ENCODE measurements around the gene TMEM141. TPM values are rescaled to one million over a fixed set of nuclear protein-coding genes. Genes with fewer than 3 reads are reported as not detected.
A peak's percentile ranks its signal among the peaks of the same experiment; 100 is the strongest.
"Not testable (repeated sequence)": the region's sequence is repeated elsewhere in the genome, so short reads cannot be mapped to it uniquely, and the experiment has no call there.

Gene TMEM141
- total RNA-seq, 1 experiment from 2014 or later: 64.1 TPM

DNA sequence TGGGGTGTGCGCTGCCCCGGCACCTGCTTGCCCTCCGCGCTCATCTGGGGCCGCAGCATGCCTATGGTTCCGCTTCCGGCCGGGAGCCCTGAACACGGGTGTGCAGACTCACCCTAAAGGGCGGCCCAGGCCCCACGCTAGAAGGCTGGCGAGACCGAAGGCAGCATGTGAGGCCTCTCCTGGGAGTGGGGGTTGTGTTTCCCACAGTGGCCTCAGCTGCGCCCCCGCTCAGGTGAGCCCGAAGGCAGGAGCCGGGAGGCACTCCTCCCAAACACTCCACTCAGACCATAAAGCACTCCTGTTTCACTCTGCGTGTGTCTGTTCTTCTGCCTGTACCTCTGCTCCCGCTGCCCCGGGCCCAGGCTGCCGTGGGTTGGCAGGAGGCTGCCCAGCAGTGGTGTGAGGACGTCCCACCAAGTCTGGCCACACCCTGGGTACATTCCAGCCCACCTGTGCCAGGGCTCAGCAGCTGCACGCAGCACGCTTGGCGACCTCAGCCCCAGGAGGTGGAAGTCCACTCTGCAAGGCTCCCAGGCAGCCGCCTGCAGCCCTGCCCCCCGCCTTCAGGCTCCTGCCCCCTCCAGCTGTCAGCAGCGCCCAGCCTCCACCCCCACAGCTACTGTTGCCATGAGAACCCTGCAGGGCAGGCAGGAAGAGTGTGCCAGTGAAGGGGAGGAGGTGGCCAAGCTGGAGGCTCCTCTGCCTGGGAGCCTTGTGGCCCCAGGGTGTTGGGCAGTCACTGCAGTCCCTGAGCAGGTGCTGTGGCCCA, 49.9 kb downstream of the TMEM141 start:
- Mint-ChIP-seq H3K4me3 (ENCODE audit: low read depth, unreplicated experiment) (no peak overlapping the region), H3K36me3 (ENCODE audit: insufficient read depth, unreplicated experiment) (peaks cover 25% of the 10 kb centered on the region), H3K27me3 (ENCODE audit: unreplicated experiment) (no peaks in the 10 kb centered on the region), H3K9me3 (ENCODE audit: low read depth, unreplicated experiment) (no peaks in the 10 kb centered on the region), H3K27ac (ENCODE audit: unreplicated experiment) (no peak overlapping the region), H3K4me1 (ENCODE audit: low read depth, unreplicated experiment) (peaks cover 8% of the 10 kb centered on the region)
- intact Hi-C loops (cut with micrococcal nuclease; ENCODE audit: unreplicated experiment): no loop called here
- BruUV-seq (replicated peaks): no TSS peak
- peak; percentile 54 for DNase-seq
- CTCF ChIA-PET: interaction anchor here (1.2 kb wide), 1 partner anchor 50 kb away, joined by 3 read pairs; no protein-coding TSS in a partner anchor
- TF ChIP-seq, protein P1, sequence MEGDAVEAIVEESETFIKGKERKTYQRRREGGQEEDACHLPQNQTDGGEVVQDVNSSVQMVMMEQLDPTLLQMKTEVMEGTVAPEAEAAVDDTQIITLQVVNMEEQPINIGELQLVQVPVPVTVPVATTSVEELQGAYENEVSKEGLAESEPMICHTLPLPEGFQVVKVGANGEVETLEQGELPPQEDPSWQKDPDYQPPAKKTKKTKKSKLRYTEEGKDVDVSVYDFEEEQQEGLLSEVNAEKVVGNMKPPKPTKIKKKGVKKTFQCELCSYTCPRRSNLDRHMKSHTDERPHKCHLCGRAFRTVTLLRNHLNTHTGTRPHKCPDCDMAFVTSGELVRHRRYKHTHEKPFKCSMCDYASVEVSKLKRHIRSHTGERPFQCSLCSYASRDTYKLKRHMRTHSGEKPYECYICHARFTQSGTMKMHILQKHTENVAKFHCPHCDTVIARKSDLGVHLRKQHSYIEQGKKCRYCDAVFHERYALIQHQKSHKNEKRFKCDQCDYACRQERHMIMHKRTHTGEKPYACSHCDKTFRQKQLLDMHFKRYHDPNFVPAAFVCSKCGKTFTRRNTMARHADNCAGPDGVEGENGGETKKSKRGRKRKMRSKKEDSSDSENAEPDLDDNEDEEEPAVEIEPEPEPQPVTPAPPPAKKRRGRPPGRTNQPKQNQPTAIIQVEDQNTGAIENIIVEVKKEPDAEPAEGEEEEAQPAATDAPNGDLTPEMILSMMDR (IDR thresholded peaks at IDR 0.05; ENCODE audit: unreplicated experiment): no peak

DNA sequence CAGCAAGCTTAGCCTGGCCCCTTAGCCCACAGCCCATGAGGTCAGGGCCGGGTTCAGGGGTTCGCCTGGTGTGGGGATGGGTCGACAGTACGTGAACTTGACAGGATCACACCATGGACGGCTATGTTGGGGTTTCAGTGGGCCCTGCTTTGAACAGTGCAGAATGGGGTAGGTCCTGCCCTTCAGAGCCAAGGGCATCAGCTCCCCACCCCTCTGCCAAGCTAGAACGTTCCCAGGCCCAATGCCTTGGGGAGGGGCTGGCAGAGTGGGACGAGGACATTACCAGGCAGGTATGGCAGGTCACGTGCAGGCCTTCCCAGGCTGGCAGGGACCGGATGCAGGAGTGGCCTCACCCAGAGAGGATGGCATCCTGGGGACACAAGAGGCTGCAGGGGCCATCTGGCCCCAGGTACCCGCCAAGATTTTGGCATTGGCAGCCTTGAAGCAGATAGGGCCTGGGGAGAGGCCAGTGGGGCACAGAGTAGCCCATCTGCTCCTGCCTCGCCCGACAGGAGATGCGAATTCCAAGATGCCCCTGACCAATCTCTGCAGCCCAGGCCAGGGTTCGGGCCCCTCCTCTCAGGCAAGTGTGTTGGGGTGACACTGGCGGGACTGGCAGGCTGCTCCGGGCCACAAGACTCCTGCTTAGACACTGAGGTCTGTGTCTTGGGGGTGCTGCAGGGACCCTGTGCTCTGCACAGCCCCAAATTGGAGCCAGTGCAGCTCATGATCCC, 50.7 kb downstream of the TMEM141 start:
- peak overlapping the region; percentile 39 for H3K27ac Mint-ChIP-seq (ENCODE audit: unreplicated experiment)
- CTCF ChIA-PET: interaction anchor here (0.7 to 1.2 kb wide), 6 partner anchors 22 to 193 kb away, joined by 3 to 6 read pairs (median 4); no protein-coding TSS in a partner anchor

DNA sequence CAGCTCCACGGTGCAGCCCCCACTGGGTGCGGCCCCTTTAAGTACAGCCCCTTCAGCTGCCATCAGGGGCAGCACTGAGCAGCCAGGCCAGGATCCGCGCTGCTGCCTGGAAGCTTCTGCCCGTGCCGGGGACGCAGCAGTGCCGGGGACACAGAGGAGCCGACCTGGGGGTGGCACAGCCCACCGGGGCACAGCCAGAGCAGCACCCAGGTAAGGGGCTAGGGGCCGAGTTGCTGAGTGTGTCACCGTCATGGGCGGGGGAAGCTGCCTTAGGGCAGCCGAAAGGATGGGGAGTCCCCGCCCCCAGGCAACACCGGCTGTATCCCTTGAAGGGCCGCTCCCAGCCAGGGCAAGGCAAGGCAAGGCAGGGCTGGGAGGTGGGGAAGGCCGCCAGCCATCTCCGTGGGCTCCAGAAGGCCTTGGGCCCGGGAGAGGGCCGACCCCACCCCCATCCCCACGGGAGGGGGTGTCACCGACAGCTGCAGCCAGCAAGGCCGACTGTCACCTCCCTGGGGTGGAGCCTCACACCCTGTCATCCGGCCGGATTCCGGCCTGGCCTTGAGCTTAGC, 51.3 kb downstream of the TMEM141 start, which contains the start of gene AJM1:
Gene AJM1, plus strand, starts transcription at position 99 of the 569 bp plus-strand sequence. CDS start 1,937 bp downstream, outside the sequence.
- BruUV-seq (replicated peaks); H3K27me3 Mint-ChIP-seq (ENCODE audit: unreplicated experiment); intact Hi-C loops (cut with micrococcal nuclease; ENCODE audit: unreplicated experiment); H3K4me1 Mint-ChIP-seq (ENCODE audit: low read depth, unreplicated experiment); H3K9me3 Mint-ChIP-seq (ENCODE audit: low read depth, unreplicated experiment): not testable (repeated sequence)
- H3K4me3 Mint-ChIP-seq (ENCODE audit: low read depth, unreplicated experiment): peak within 1 kb of the TSS; percentile 71
- H3K36me3 Mint-ChIP-seq (ENCODE audit: insufficient read depth, unreplicated experiment): peaks cover 38% of the 10 kb centered on the region
- peak within 1 kb of the TSS; percentile 39 for H3K27ac Mint-ChIP-seq (ENCODE audit: unreplicated experiment)
- CTCF ChIA-PET: interaction anchor here (0.7 to 1.2 kb wide), 6 partner anchors 23 to 193 kb away, joined by 3 to 6 read pairs (median 4); no protein-coding TSS in a partner anchor
- TF ChIP-seq, protein P1 (IDR thresholded peaks at IDR 0.05; ENCODE audit: unreplicated experiment): peak; percentile 87
- peak; percentile 75 for DNase-seq

More for the DNA sequence above, 50.7 kb downstream of the TMEM141 start:
- H3K4me1 Mint-ChIP-seq (ENCODE audit: low read depth, unreplicated experiment); intact Hi-C loops (cut with micrococcal nuclease; ENCODE audit: unreplicated experiment); DNase-seq; BruUV-seq (replicated peaks); H3K27me3 Mint-ChIP-seq (ENCODE audit: unreplicated experiment); H3K9me3 Mint-ChIP-seq (ENCODE audit: low read depth, unreplicated experiment): not testable (repeated sequence)
- peak overlapping the region; percentile 71 for H3K4me3 Mint-ChIP-seq (ENCODE audit: low read depth, unreplicated experiment)
- peaks cover 31% of the 10 kb centered on the region for H3K36me3 Mint-ChIP-seq (ENCODE audit: insufficient read depth, unreplicated experiment)

Small RNAs within 50 kb of the gene (microRNA-seq; reads per million reads assigned to microRNA genes)
- gene MIR4292: not detected
- not detected for gene MIR6722

Other genes starting within 250 kb of the TMEM141 start
- gene NOTCH1, start 245.3 kb upstream of the TMEM141 start, total RNA-seq (2022): 11.7 and 17.7 TPM in 2 replicates
- gene EGFL7, start 128.4 kb upstream of the TMEM141 start, total RNA-seq (2022): 1.2 and 1.3 TPM in 2 replicates
- gene AGPAT2, start 103.9 kb upstream of the TMEM141 start, total RNA-seq (2022): 40.4 and 45.4 TPM in 2 replicates
- 4.0 TPM in 2 replicates for gene DIPK1B, start 78.8 kb upstream of the TMEM141 start, total RNA-seq (2022)
- 0.33 and 1.9 TPM in 2 replicates for gene LCN10, start 48.4 kb upstream of the TMEM141 start, total RNA-seq (2022)
- gene LCN6, start 42.8 kb upstream of the TMEM141 start, total RNA-seq (2022): not detected in 2 replicates
- not detected in 2 replicates for gene LCN8, start 33.1 kb upstream of the TMEM141 start, total RNA-seq (2022)
- not detected in 2 replicates for gene LCN15, start 26.8 kb upstream of the TMEM141 start, total RNA-seq (2022)
- 0.38 TPM in 1 of 2 replicates, not detected in the other for gene CCDC183, start 5.0 kb downstream of the TMEM141 start, total RNA-seq (2022)
- gene RABL6, start 16.6 kb downstream of the TMEM141 start, total RNA-seq (2022): 68.9 and 72.4 TPM in 2 replicates
- 2.9 and 3.2 TPM in 2 replicates for gene AJM1, start 51.1 kb downstream of the TMEM141 start, total RNA-seq (2022)
- gene PHPT1, start 58.1 kb downstream of the TMEM141 start, total RNA-seq (2022): 44.1 and 48.7 TPM in 2 replicates
- gene MAMDC4, start 61.0 kb downstream of the TMEM141 start, total RNA-seq (2022): 3.1 and 3.6 TPM in 2 replicates
- gene EDF1, start 75.0 kb downstream of the TMEM141 start, total RNA-seq (2022): 233 and 238 TPM in 2 replicates
- 47.8 and 50.5 TPM in 2 replicates for gene TRAF2, start 95.2 kb downstream of the TMEM141 start, total RNA-seq (2022)
- gene FBXW5, start 153.4 kb downstream of the TMEM141 start, total RNA-seq (2022): 49.9 and 50.8 TPM in 2 replicates
- gene C8G, start 153.9 kb downstream of the TMEM141 start, total RNA-seq (2022): 3.9 and 4.0 TPM in 2 replicates
- gene LCN12, start 160.9 kb downstream of the TMEM141 start, total RNA-seq (2022): 3.8 and 3.9 TPM in 2 replicates
- gene PTGDS, start 186.2 kb downstream of the TMEM141 start, total RNA-seq (2022): not detected in 2 replicates
- gene LCNL1, start 191.6 kb downstream of the TMEM141 start, total RNA-seq (2022): 0.22 TPM in 1 of 2 replicates, not detected in the other
- gene PAXX, start 201.1 kb downstream of the TMEM141 start, total RNA-seq (2022): 38.3 and 43.7 TPM in 2 replicates
- 0.35 and 0.91 TPM in 2 replicates for gene CLIC3, start 205.2 kb downstream of the TMEM141 start, total RNA-seq (2022)
- gene ABCA2, start 236.9 kb downstream of the TMEM141 start, total RNA-seq (2022): 47.6 and 50.7 TPM in 2 replicates
- not detected in 2 replicates for gene FUT7, start 240.7 kb downstream of the TMEM141 start, total RNA-seq (2022)